ENCODE data around the gene USP6NL.

DNA sequence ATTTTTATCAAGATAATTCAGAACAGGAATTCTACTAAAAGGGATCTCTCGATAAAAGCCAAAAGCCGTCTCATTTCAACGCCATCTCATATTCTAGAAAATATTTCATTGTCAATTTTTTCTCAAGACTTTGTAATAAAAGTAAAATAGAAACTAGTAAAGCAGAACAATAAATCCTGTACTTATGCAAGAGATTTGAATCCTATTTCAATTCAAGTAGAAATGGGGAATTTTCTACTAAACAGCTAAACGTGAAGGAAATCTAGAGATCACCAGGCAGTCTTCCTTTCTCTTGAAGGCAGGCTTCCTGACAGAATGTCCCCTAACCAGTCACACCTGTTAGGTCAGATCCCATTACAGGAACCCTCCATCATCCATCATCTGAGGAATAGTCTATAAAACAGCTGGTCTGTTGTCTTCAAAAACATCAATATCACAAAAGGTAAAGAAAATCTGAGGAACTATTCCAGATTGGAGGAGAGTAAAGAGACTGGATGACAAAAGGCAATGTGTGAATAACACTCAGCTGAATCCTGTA is 23.7 kb downstream of the USP6NL start:
- TF ChIP-seq SNAPC2 (CRISPR knock-in tag; IDR thresholded peaks at IDR 0.05) (no peak), POLR2A (IDR thresholded peaks at IDR 0.05; ENCODE audit: insufficient read depth in 1 of 2, low read depth in 2 of 2, low read length in 2 of 2) (no peak), NONO (IDR thresholded peaks at IDR 0.05) (no peak), NONO (CRISPR knock-in tag; conservative IDR thresholded peaks at IDR 0.05) (no peak), ZNF569 (CRISPR knock-in tag; IDR thresholded peaks at IDR 0.05; ENCODE audit: borderline replicate concordance) (no peak)
- TF ChIP-seq, protein P1, sequence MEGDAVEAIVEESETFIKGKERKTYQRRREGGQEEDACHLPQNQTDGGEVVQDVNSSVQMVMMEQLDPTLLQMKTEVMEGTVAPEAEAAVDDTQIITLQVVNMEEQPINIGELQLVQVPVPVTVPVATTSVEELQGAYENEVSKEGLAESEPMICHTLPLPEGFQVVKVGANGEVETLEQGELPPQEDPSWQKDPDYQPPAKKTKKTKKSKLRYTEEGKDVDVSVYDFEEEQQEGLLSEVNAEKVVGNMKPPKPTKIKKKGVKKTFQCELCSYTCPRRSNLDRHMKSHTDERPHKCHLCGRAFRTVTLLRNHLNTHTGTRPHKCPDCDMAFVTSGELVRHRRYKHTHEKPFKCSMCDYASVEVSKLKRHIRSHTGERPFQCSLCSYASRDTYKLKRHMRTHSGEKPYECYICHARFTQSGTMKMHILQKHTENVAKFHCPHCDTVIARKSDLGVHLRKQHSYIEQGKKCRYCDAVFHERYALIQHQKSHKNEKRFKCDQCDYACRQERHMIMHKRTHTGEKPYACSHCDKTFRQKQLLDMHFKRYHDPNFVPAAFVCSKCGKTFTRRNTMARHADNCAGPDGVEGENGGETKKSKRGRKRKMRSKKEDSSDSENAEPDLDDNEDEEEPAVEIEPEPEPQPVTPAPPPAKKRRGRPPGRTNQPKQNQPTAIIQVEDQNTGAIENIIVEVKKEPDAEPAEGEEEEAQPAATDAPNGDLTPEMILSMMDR (CRISPR knock-in tag; IDR thresholded peaks at IDR 0.05), result no peak
- TF ChIP-seq, protein P2, sequence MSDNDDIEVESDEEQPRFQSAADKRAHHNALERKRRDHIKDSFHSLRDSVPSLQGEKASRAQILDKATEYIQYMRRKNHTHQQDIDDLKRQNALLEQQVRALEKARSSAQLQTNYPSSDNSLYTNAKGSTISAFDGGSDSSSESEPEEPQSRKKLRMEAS (IDR thresholded peaks at IDR 0.05), result no peak
- TF ChIP-seq, protein P3, sequence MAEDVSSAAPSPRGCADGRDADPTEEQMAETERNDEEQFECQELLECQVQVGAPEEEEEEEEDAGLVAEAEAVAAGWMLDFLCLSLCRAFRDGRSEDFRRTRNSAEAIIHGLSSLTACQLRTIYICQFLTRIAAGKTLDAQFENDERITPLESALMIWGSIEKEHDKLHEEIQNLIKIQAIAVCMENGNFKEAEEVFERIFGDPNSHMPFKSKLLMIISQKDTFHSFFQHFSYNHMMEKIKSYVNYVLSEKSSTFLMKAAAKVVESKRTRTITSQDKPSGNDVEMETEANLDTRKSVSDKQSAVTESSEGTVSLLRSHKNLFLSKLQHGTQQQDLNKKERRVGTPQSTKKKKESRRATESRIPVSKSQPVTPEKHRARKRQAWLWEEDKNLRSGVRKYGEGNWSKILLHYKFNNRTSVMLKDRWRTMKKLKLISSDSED (CRISPR knock-in tag; IDR thresholded peaks at IDR 0.05), result no peak

Measured in HepG2 (cell line).